K562 (cell line): Measurements from ENCODE around the gene RPL35. TPM values are rescaled to one million over a fixed set of nuclear protein-coding genes. Genes with fewer than 3 reads are reported as not detected.

ENCODE experiments used
- ATAC-seq: fragments of 200-7000 bp; cut with Tn5 transposase; 3 replicates; pipeline ENCODE4 v1.9.1; 2020; ENCODE audit warnings: moderate library complexity
- BruUV-seq: library from RNA; stranded (reverse); fragments of 400-500 nt; replicated peaks from 2 replicates; lab custom pipeline; 2021; lab: Mats Ljungman, UMichigan
- CTCF ChIA-PET: fragments of 300-600 bp; formaldehyde crosslinking; extraction: SDS; loops from one replicate; lab custom pipeline; 2021; ENCODE audit warnings: low intra/inter-chr PET ratio; lab: Yijun Ruan, JAX
- POLR2A ChIA-PET: fragments of 300-600, 350-650 bp; sonication (Branson Sonifier 250); formaldehyde crosslinking; extraction: SDS; loops from one replicate; lab custom pipeline; 2021; ENCODE audit warnings: antibody characterized with exemption, inconsistent platforms; lab: Yijun Ruan, JAX
- DNase-seq, 4 experiments: peaks; one replicate each; pipeline versions ENCODE4 v3.0.0 to v3.0.0-alpha.2; 2011 to 2018; ENCODE audit warnings: low spot score in 3 of 4, mixed read lengths in 3 of 4; ENCODE audit errors: extremely low read depth in 1 of 4
- FAIRE-seq: peaks from 2 replicates; lab custom pipeline; 2011; peaks lifted over from hg19 to GRCh38; lab: Jason Lieb, UNC
- H2AFZ ChIP-seq: 2 replicates; pipeline ENCODE4 v1.6.0; 2011; ENCODE audit warnings: low read depth, low read length, control low read depth, inconsistent platforms
- H3K27ac ChIP-seq: fragments of 200-600 bp; 3 replicates; pipeline ENCODE4 v1.8.0; 2011; ENCODE audit warnings: low read depth, mild to moderate bottlenecking, control low read depth, inconsistent platforms, low read length, moderate library complexity, mixed read lengths; ENCODE audit errors: extremely low read depth
- H3K27me3 ChIP-seq, 2 experiments: fragments of 300-600 bp in 1 of 2; 2 replicates in 1 of 2; 3 replicates in 1 of 2; pipeline versions ENCODE4 v1.6.0 to v1.8.0; 2011; ENCODE audit warnings: inconsistent platforms in 2 of 2, low read length in 2 of 2, mild to moderate bottlenecking in 1 of 2, mixed read lengths in 1 of 2, moderate library complexity in 1 of 2; ENCODE audit not compliant: control insufficient read depth in 2 of 2, insufficient read depth in 2 of 2
- H3K36me3 ChIP-seq: fragments of 300-600 bp; 3 replicates; pipeline ENCODE4 v1.8.0; 2011; ENCODE audit warnings: mild to moderate bottlenecking, low read length, inconsistent platforms; ENCODE audit not compliant: control insufficient read depth, insufficient read depth
- H3K4me1 ChIP-seq, 2 experiments: fragments of 200-600 bp in 1 of 2; replicated peaks in 1 of 2; 2 replicates in 1 of 2; 3 replicates in 1 of 2; pipeline versions ENCODE4 v1.5.1 to v1.8.0; 2011; ENCODE audit warnings: inconsistent platforms in 2 of 2, low read length in 2 of 2, mild to moderate bottlenecking in 1 of 2, mixed read lengths in 1 of 2, moderate library complexity in 1 of 2; ENCODE audit not compliant: control insufficient read depth in 2 of 2, insufficient read depth in 2 of 2
- H3K4me2 ChIP-seq: 2 replicates; pipeline ENCODE4 v1.6.1; 2011; ENCODE audit warnings: low read length, control low read depth, inconsistent platforms, mixed read lengths; ENCODE audit not compliant: insufficient read depth
- H3K4me3 ChIP-seq: fragments of 200-600 bp; sonication (generic), shearing (Covaris generic); 2 replicates; pipeline ENCODE4 v1.5.1; 2016; ENCODE audit warnings: control low read depth, inconsistent platforms
- H3K79me2 ChIP-seq: fragments of 200-600 bp; 3 replicates; pipeline ENCODE4 v1.8.0; 2011; ENCODE audit warnings: low read length, inconsistent platforms; ENCODE audit not compliant: control insufficient read depth, insufficient read depth
- H3K9ac ChIP-seq, 2 experiments: 2 replicates each; pipeline versions ENCODE4 v1.6.0 to v1.6.1; 2011; ENCODE audit warnings: low read depth in 2 of 2, low read length in 2 of 2, control low read depth in 1 of 2, inconsistent platforms in 1 of 2, mild to moderate bottlenecking in 1 of 2, mixed read lengths in 1 of 2; ENCODE audit not compliant: insufficient read depth in 1 of 2
- H3K9me1 ChIP-seq: one replicate; pipeline ENCODE4 v1.6.0; 2011; ENCODE audit warnings: inconsistent platforms, mild to moderate bottlenecking, low read length, moderate library complexity; ENCODE audit not compliant: control insufficient read depth, insufficient read depth
- H3K9me3 ChIP-seq: replicated peaks from 2 replicates; pipeline ENCODE4 v1.5.1; 2011; ENCODE audit warnings: low read depth, low read length, inconsistent platforms; ENCODE audit not compliant: control insufficient read depth, insufficient read depth
- H4K20me1 ChIP-seq: replicated peaks from 2 replicates; pipeline ENCODE4 v1.6.1; 2011; ENCODE audit warnings: low read length, inconsistent platforms, mixed read lengths; ENCODE audit not compliant: control insufficient read depth, insufficient read depth
- CREB5 ChIP-seq: fragments of 250-450 bp; sonication (Bioruptor Pico); IDR thresholded peaks from 2 replicates; pipeline ENCODE4 v1.5.0; 2020; ENCODE audit warnings: mild to moderate bottlenecking
- GATAD2B ChIP-seq: fragments of 450-650 bp; IDR thresholded peaks from 2 replicates; pipeline ENCODE4 v1.6.1; 2017; ENCODE audit warnings: mild to moderate bottlenecking, borderline replicate concordance
- MXI1 ChIP-seq: IDR thresholded peaks from 2 replicates; pipeline ENCODE4 v1.6.1; 2011; ENCODE audit warnings: low read depth, mild to moderate bottlenecking, improper control_type of control experiment, low read length
- STAT5A ChIP-seq: IDR thresholded peaks from 2 replicates; pipeline ENCODE4 v1.6.1; 2012; ENCODE audit warnings: low read length, inconsistent platforms, borderline replicate concordance
- ZC3H4 ChIP-seq: sonication (generic); formaldehyde crosslinking; IDR thresholded peaks from 2 replicates; pipeline ENCODE4 v1.9.0; 2021; ENCODE audit warnings: missing genetic modification reagents, borderline replicate concordance
- ZNF263 ChIP-seq: sonication (generic); formaldehyde crosslinking; IDR thresholded peaks from 2 replicates; pipeline ENCODE4 v1.8.0; 2022; ENCODE audit warnings: mild to moderate bottlenecking, missing genetic modification reagents, borderline replicate concordance
- WGBS: fragments of 100-300 bp; shearing (Covaris generic); methylation state at CpG from one replicate; pipeline ENCODE4 v1.1.6; 2016; ENCODE audit warnings: low coverage, mixed read lengths; ENCODE audit not compliant: insufficient coverage; ENCODE audit errors: missing lambda C conversion rate; 5-methylcytosine and 5-hydroxymethylcytosine counted together
- in situ Hi-C: fragments of 300-500 bp; cut with MboI; formaldehyde crosslinking; loops from 4 replicates; pipeline ENCODE4 v1.15.0; 2018; ENCODE audit warnings: inconsistent platforms, mixed read lengths
- intact Hi-C: fragments of 100-400 bp; cut with micrococcal nuclease; formaldehyde crosslinking; loops from 2 replicates; pipeline ENCODE4 v1.14.2; 2022
- polyA plus RNA-seq, 8 experiments: library from polyadenylated mRNA; depleted of rRNA in 4 of 8; stranded (reverse) in 5 of 8; unstranded in 3 of 8; fragments of >200 nt; fragmentation: Nextera tagmentation in 2 of 8; fragmentation: Illumina TruSeq in 1 of 8; extraction: Ambion mirVana in 2 of 8; extraction: Trizol in 1 of 8; gene quantifications; 2 replicates each; pipeline versions ENCODE4 v1.2.1 to v1.2.3, GENCODE V29; 2011 to 2014; ENCODE audit warnings: inconsistent platforms in 1 of 8, missing spikeins in 1 of 8
- total RNA-seq, 7 experiments: library from RNA; depleted of rRNA in 6 of 7; stranded (reverse); fragments of >200 nt in 6 of 7; fragmentation: Illumina TruSeq in 2 of 7; extraction: Trizol in 2 of 7; gene quantifications; 2 replicates each; pipeline versions ENCODE4 v1.2.1 to v1.2.3, GENCODE V29; 2011 to 2021; ENCODE audit warnings: low replicate concordance in 1 of 7

The RPL35 gene
- total and polyA plus RNA-seq, 9 of the 15 experiments (the other 6 are each of a cell fraction or from before 2014, with no cell fraction given) = 1,755 to 5,101 (median 3,405) TPM

DNA sequence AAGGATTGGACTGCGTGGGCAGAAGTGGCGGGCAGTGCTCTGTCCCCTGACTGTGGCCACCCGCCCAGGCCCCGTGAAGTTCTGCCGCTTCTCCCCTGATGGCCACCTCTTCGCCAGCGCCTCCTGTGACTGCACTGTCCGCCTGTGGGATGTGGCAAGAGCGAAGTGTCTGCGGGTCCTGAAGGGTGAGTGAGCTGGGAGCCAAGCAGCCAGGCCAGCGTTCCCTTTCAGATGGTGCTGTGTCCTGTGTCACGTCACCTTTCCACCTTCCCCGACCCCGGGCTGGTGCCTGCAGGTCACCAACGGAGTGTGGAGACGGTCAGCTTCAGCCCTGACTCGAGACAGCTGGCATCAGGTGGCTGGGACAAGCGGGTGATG lies 6.2 kb downstream of the RPL35 start (continued):
- TF ChIP-seq CREB5 (CRISPR knock-in tag) = no peak
- no peak for TF ChIP-seq MXI1

DNA sequence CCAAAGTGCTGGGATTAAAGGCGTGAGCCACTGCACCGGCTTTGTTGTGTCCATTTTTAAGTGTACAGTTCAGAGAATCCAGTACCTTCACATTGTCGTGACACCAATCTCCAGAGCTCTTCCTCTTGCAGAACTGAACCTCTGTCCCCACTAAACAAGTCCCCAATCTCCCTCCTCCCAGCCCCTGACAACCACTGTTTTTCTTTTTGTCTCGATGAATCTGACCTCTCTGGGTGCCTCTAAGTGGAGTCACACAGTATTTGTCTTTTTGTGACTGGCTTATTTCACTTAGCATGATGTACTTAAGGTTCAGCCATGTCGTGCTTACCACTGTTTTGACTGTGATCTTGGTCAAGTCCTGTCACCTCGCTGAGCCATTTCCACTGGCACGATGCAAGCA lies 6.9 kb downstream of the RPL35 start:
- Histone ChIP-seq H3K27ac (0 out of 3 replicates have a peak overlapping the region, but pooled peaks have one; percentile 0), H3K27me3 (no peaks in the 10 kb centered on the region), H3K4me1 (peaks cover 5 to 65% of the 10 kb centered on the region in 2 experiments; a peak in 4 of 5 replicates), H3K79me2 (peaks cover 19% of the 10 kb centered on the region), H3K9me1 (peaks cover 14% of the 10 kb centered on the region), H3K9me3 (no peaks in the 10 kb centered on the region), H3K4me3 (no peak overlapping the region), H2AFZ (no peak overlapping the region), H3K9ac (no peak overlapping the region), H3K36me3 (peaks cover 37% of the 10 kb centered on the region), H4K20me1 (peaks cover 37% of the 10 kb centered on the region), H3K4me2 (no peak overlapping the region)
- peak; percentile 64; the same call in 1 of the 2 replicates for TF ChIP-seq ZNF263
- no peak for TF ChIP-seq ZC3H4 (CRISPR knock-in tag)
- TF ChIP-seq GATAD2B = no peak
- no peak for TF ChIP-seq STAT5A
- no TSS peak for BruUV-seq
- 20% methylated on average over 7 of the region's 7 CpGs for WGBS
- peak; percentile 69 for FAIRE-seq
- ChIA-PET POLR2A (interaction anchor here (0.6 to 5.1 kb wide), 7 partner anchors 12 to 112 kb away, joined by 3 to 64 read pairs (median 3); partner anchors contain the start of genes NR6A1 and OLFML2A), CTCF (interaction anchor here (6.3 kb wide), 1 partner anchor 82 kb away, joined by 209 read pairs; the partner anchor contains the start of gene NR6A1)
- no peak for ATAC-seq
- no peak for DNase-seq
- in situ Hi-C loops (loop anchor here (5.0 kb wide), 2 partner anchors 83 to 517 kb away; partner anchors contain the start of gene NR6A1), intact Hi-C loops (loop anchor here (5.0 kb wide), 3 partner anchors 37 to 517 kb away; no protein-coding TSS in a partner anchor)
